GM12872 (cell line): ENCODE results near the gene AP3B1.

ENCODE experiments used
- CTCF ChIP-seq: IDR thresholded peaks from 3 replicates; pipeline ENCODE4 v1.5.1; 2011; ENCODE audit warnings: low read depth, mild to moderate bottlenecking, low read length, moderate library complexity; ENCODE audit not compliant: insufficient read depth

The AP3B1 gene

DNA sequence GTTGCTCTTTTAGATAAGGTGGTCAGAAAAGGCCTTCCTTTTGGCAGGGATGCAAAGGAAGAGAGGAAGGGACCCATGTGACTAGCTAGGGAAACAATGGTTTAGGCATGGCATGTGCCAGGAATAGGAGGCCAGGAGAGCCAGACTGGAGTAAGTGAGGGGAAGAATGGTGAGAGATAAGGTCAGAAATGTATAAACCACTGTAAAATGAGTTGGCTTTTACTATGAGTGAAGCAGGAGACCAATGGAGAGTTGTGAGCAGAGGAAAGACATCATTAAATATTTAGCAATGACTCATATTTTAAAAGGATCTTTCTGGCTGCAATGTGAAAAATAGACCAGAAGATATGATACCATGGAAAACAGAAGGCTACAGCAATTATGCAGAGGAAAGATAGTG is 50.9 kb downstream of the AP3B1 start:
- TF ChIP-seq CTCF, result no peak

- TF ChIP-seq CTCF, result no peak
Observed at GRCh38 chr5:78243091-78243490, 51.4 kb downstream of the AP3B1 start.

GRCh38 chr5:78242001-78242400 is 52.5 kb downstream of the AP3B1 start:
- no peak for TF ChIP-seq CTCF

GRCh38 chr5:78237911-78238310 is 56.6 kb downstream of the AP3B1 start:
- no peak for TF ChIP-seq CTCF

DNA sequence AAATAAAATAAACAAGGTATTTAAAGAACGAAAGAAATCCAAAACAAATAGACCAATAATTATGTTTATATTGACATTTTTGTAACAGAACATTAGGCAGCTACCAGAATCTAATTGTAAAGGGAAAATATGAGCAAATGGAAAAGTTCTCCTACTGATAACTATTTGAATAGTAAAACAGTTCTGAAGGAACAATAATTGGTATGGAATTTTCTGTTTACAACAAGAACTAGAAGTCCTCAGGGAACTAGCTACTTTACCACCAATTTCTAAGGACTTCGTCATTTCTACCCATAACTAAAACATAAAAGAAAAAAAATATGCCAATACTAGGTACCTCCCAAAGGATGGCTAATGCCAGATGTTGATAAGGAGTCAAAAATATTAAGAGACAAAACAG is 58.5 kb downstream of the AP3B1 start:
- no peak for TF ChIP-seq CTCF

GRCh38 chr5:78235289-78235688 is 59.2 kb downstream of the AP3B1 start:
- TF ChIP-seq CTCF, result no peak

- TF ChIP-seq CTCF, result no peak
Observed at GRCh38 chr5:78234804-78235203, 59.7 kb downstream of the AP3B1 start.

DNA sequence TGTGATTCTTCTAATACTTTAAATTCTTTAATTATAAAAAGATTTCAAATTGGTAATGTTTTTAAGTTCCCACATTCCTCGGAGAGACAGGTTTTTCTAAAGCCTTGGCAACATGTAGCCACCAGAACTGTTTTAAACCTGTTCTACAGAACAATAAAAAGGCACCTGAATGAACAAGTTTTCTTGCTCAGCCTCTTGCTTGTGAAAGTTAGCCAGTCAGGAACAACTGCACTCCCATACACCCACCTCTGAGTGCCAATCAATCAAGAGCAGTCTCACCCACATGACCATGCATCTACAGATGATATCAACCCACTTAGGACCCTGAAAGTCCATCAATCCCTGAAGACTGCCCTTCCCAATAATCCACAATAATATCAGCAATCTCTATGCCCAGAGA is 62.3 kb downstream of the AP3B1 start:
- TF ChIP-seq CTCF, result no peak
